Type B pancreatic cell (in vitro differentiated cells): Measurements from ENCODE around the gene HIBCH. TPM values are rescaled to one million over a fixed set of nuclear protein-coding genes. Genes with fewer than 3 reads are reported as not detected.
A peak's percentile ranks its signal among the peaks of the same experiment; 100 is the strongest.

Source experiments
- DNase-seq: peaks from one replicate; pipeline ENCODE4 v3.0.0; 2021; ENCODE audit warnings: mixed read lengths; ENCODE audit not compliant: unreplicated experiment; ENCODE audit errors: extremely low spot score
- H3K27ac Mint-ChIP-seq: 2 replicates; pipeline ENCODE4 v1.8.0; 2021; ENCODE audit warnings: mild to moderate bottlenecking, mixed read lengths
- H3K27me3 Mint-ChIP-seq: 2 replicates; pipeline ENCODE4 v1.8.0; 2021; ENCODE audit warnings: mixed read lengths
- H3K36me3 Mint-ChIP-seq: 2 replicates; pipeline ENCODE4 v1.8.0; 2021; ENCODE audit warnings: mixed read lengths
- H3K4me1 Mint-ChIP-seq: one replicate; pipeline ENCODE4 v1.8.0; 2021; ENCODE audit warnings: mixed read lengths; ENCODE audit not compliant: unreplicated experiment
- H3K4me3 Mint-ChIP-seq: 2 replicates; pipeline ENCODE4 v1.8.0; 2021; ENCODE audit warnings: mild to moderate bottlenecking, mixed read lengths
- H3K9me3 Mint-ChIP-seq: 2 replicates; pipeline ENCODE4 v1.8.0; 2021; ENCODE audit warnings: mixed read lengths
- total RNA-seq: library from RNA; stranded (reverse); gene quantifications from 2 replicates; pipeline ENCODE4 v1.2.1, GENCODE V29; 2021; ENCODE audit warnings: low replicate concordance
- TF ChIP-seq, protein P1 (sequence below): fragments of 200-600 bp; sonication (generic); conservative IDR thresholded peaks from 2 replicates; pipeline ENCODE4 v1.5.0; 2021; ENCODE audit warnings: antibody characterized with exemption, mild to moderate bottlenecking

HIBCH gene
- total RNA-seq, 1 donor from 2014 or later, result 46.6 TPM

DNA sequence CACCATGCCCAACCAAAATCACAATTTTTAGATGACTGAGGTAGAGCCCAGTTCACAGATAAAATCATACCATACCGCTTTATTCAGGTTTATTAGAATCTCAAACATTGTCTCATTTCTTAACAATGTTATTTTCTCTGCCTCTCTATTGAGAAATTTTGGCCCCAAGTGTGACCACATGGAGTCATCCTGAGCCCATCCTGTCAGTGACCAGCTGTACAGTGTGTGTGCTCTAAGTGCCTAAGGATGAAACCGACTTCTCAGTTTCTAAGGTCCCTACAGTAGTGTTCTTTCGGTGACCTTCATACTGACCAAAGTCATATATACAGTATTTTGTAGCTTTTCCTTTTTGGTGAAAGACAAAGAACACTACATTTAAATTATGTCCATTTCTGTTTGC, 133.4 kb downstream of the HIBCH start:
- Mint-ChIP-seq H3K27ac (no peak overlapping the region), H3K4me3 (no peak overlapping the region), H3K4me1 (no peaks in the 10 kb centered on the region), H3K9me3 (no peaks in the 10 kb centered on the region), H3K36me3 (no peaks in the 10 kb centered on the region), H3K27me3 (peaks cover 6% of the 10 kb centered on the region)
- TF ChIP-seq, protein P1, sequence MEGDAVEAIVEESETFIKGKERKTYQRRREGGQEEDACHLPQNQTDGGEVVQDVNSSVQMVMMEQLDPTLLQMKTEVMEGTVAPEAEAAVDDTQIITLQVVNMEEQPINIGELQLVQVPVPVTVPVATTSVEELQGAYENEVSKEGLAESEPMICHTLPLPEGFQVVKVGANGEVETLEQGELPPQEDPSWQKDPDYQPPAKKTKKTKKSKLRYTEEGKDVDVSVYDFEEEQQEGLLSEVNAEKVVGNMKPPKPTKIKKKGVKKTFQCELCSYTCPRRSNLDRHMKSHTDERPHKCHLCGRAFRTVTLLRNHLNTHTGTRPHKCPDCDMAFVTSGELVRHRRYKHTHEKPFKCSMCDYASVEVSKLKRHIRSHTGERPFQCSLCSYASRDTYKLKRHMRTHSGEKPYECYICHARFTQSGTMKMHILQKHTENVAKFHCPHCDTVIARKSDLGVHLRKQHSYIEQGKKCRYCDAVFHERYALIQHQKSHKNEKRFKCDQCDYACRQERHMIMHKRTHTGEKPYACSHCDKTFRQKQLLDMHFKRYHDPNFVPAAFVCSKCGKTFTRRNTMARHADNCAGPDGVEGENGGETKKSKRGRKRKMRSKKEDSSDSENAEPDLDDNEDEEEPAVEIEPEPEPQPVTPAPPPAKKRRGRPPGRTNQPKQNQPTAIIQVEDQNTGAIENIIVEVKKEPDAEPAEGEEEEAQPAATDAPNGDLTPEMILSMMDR, result no peak
- DNase-seq, result no peak

DNA sequence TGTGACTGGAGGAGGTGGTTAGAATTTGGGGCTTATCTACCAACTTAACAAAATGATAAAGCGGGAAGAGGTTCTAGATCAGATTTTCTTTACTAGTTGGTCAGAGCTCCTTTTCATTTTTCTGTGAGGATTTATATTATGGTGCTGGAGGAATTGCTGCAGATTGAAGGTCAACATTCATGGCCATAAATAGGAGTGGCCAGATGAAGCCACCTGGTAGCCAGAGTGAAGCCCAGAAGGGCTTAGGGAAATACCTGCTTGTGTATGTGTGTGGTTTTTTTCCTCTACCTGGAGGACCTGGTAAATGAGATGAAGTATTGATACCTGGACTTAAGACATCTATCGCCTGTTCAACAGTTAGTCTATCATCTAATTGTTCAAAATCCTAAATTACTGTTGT, 134.2 kb downstream of the HIBCH start:
- Mint-ChIP-seq H3K36me3 (no peaks in the 10 kb centered on the region), H3K4me3 (no peak overlapping the region), H3K4me1 (no peaks in the 10 kb centered on the region), H3K9me3 (no peaks in the 10 kb centered on the region), H3K27ac (no peak overlapping the region), H3K27me3 (peaks cover 9% of the 10 kb centered on the region)
- DNase-seq, result no peak
- TF ChIP-seq, protein P1, result no peak

DNA sequence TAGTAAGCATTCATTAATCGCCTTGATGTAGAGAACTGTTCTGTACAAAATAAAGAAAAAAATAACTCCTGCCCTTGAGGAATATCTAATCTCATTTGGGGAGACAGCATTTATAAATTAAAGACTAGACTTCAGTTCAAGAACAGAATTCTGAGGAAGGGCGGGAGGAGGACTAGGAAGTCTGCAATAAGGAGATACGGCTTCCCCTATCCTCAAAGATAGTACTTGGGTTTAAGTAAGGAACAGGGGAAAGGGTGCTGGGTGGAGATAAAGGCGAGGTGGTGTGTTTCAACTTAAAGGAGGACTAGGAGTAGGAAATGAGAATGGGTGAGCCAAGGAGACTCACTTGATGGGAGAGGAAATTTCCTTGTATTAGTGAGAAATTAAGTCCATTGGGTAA, 135.2 kb downstream of the HIBCH start:
- Mint-ChIP-seq H3K27me3 (peaks cover 15% of the 10 kb centered on the region), H3K36me3 (no peaks in the 10 kb centered on the region), H3K27ac (no peak overlapping the region), H3K4me1 (peaks cover 6% of the 10 kb centered on the region), H3K9me3 (no peaks in the 10 kb centered on the region), H3K4me3 (no peak overlapping the region)
- TF ChIP-seq, protein P1, result no peak
- DNase-seq, result no peak

DNA sequence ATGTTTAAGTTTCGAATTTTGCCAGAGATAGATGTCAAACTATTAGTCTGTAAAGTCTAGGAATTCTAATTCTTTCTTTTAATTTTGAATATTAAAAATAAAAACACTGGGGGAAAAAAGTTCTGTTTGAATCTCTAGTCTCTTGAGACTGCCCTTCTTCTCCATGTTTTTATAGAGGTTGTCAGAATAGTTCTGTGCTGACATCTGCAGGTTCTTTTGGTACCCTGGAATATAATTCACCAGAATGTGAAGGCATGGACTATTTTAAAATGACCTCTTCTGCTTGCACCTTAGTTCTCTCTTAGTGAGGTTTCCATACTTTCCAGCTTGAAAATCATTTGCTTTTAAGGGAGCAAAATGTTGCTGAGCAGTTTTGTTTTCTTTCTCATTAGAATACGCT, 136.1 kb downstream of the HIBCH start:
- no peak for DNase-seq
- Mint-ChIP-seq H3K36me3 (no peaks in the 10 kb centered on the region), H3K27me3 (peaks cover 19% of the 10 kb centered on the region), H3K4me3 (no peak overlapping the region), H3K27ac (no peak overlapping the region), H3K9me3 (no peaks in the 10 kb centered on the region), H3K4me1 (peaks cover 7% of the 10 kb centered on the region)
- TF ChIP-seq, protein P1, result no peak

DNA sequence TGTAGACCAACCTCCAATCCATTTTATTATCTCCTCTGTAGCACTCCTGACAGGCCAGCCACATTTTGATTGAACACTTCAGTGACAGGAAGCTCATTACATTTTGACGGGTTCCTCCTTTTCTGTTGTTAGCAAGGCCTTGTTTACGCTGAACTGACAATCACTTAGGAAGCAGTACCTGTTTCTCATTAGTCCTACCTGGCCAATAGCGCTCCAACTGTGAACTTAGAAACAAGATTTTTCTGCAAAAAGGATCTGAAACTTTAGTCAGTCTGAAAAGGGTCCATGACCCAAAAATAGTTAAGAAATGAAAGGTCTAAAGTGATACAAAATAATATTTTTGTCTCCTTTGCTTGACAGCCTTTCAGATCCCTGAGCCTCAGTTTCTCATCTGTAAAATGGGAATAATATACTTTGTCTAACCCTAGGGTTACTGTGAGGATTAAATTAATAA, 137.5 kb downstream of the HIBCH start:
- no peaks in the 10 kb centered on the region for H3K9me3 Mint-ChIP-seq
- H3K36me3 Mint-ChIP-seq, result no peaks in the 10 kb centered on the region
- TF ChIP-seq, protein P1, result no peak
- no peak for DNase-seq
- no peak overlapping the region for H3K27ac Mint-ChIP-seq
- H3K4me1 Mint-ChIP-seq, result peaks cover 12% of the 10 kb centered on the region
- H3K27me3 Mint-ChIP-seq, result peaks cover 19% of the 10 kb centered on the region
- H3K4me3 Mint-ChIP-seq, result peak overlapping the region; percentile 62

DNA sequence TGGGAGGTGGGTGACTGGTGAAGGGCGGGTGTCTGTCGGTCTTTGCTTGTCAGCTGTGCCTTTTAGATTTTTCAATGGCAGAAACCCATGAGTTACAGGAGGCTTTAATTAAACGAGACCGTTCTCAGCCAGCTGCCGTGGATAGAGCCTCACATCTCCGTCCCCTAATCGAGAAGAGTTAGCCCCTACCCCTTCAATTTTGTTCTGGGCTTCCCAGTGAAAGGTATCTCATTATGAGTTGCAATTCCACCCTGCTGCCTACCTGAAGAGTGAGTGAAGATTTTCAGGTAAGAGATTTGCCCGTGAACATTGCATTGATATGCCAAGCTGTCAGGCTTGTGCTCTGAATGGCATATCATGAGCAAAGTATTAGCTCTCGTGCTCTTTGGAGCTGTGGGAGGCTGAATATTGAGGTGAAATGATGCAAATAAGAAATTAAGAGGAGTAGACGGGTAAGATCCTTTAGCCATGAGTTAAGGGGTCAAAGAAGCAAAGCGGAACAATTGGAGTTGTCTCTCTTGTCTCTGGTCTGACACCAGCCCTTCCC, 138.4 kb downstream of the HIBCH start:
- Mint-ChIP-seq H3K4me1 (peaks cover 13% of the 10 kb centered on the region), H3K27me3 (peaks cover 19% of the 10 kb centered on the region), H3K36me3 (no peaks in the 10 kb centered on the region), H3K9me3 (no peaks in the 10 kb centered on the region), H3K4me3 (peak overlapping the region; percentile 88), H3K27ac (peak overlapping the region; percentile 42)
- DNase-seq, result no peak
- TF ChIP-seq, protein P1, result no peak
